ENCODE measurements around the gene FHAD1. TPM values are rescaled to one million over a fixed set of nuclear protein-coding genes. Genes with fewer than 3 reads are reported as not detected.

Gene FHAD1
- total RNA-seq, 1 experiment from 2014 or later = 1.9 TPM

- WGBS (ENCODE audit: extremely low coverage, insufficient read length, low lambda C conversion rate) = no CpG with 5 or more reads among the region's 11 CpGs
- no peak for DNase-seq
- no peak for TF ChIP-seq CTCF (conservative IDR thresholded peaks at IDR 0.05)
Measured at GRCh38 chr1:15343729-15344128, 96.7 kb downstream of the FHAD1 start.

More at GRCh38 chr1:15343729-15344128, 96.7 kb downstream of the FHAD1 start:
- peaks cover 21% of the 10 kb centered on the region for H3K27me3 Mint-ChIP-seq (ENCODE audit: low read depth)
- no peaks in the 10 kb centered on the region for H3K79me1 ChIP-seq (ENCODE audit: insufficient read depth, low read depth, low read length, poor library complexity, severe bottlenecking)
- no peak overlapping the region for H3K4ac ChIP-seq (ENCODE audit: low read depth, low read length)
- H3K9me3 ChIP-seq (ENCODE audit: control insufficient read depth, low read depth, low read length) = no peaks in the 10 kb centered on the region
- no peak overlapping the region for H3K4me2 ChIP-seq (ENCODE audit: insufficient read depth, insufficient read length, low read length)
- no peak overlapping the region for H2BK120ac ChIP-seq (ENCODE audit: low read depth, low read length, poor library complexity, severe bottlenecking)
- H3K9ac ChIP-seq (ENCODE audit: extremely low read depth, insufficient read length, low read length) = no peak overlapping the region
- no peak overlapping the region for H3K18ac ChIP-seq (ENCODE audit: insufficient read length, low read depth, low read length)
- no peaks in the 10 kb centered on the region for H3K4me1 ChIP-seq (ENCODE audit: insufficient read depth, low read length)
- no peak overlapping the region for H2AK5ac ChIP-seq (ENCODE audit: insufficient read length, low read length)
- peaks cover 11% of the 10 kb centered on the region in 2 experiments; a peak in 3 of 4 replicates for H3K4me1 Mint-ChIP-seq
- no peaks in the 10 kb centered on the region for H3K23me2 ChIP-seq (ENCODE audit: insufficient read length, low read depth, low read length, poor library complexity, severe bottlenecking)
- no peak overlapping the region for H3K56ac ChIP-seq (ENCODE audit: insufficient read length, low read depth, low read length)
- H4K20me1 ChIP-seq (ENCODE audit: control insufficient read depth, insufficient read depth, insufficient read length) = no peaks in the 10 kb centered on the region
- no peak overlapping the region; a peak in 1 of 7 replicates for H3K27ac Mint-ChIP-seq
- no peak overlapping the region for H3K14ac ChIP-seq (ENCODE audit: insufficient read depth, low read length)
- H2BK12ac ChIP-seq (ENCODE audit: insufficient read length, low read depth, low read length) = no peak overlapping the region
- no peaks in the 10 kb centered on the region for H3K27me3 ChIP-seq (ENCODE audit: insufficient read depth, low read length)
- peaks cover 0 to under 1% of the 10 kb centered on the region in 2 experiments; a peak in 2 of 5 replicates for H3K9me3 Mint-ChIP-seq
- no peak overlapping the region for H3K27ac ChIP-seq (ENCODE audit: insufficient read length, low read depth, low read length)
- no peak overlapping the region for H4K91ac ChIP-seq (ENCODE audit: insufficient read length, low read depth, low read length)
- no peaks in the 10 kb centered on the region for H3K79me2 ChIP-seq (ENCODE audit: insufficient read depth, low read length)
- H2BK5ac ChIP-seq (ENCODE audit: insufficient read length, low read length) = no peak overlapping the region
- H3K36me3 Mint-ChIP-seq (ENCODE audit: insufficient read depth in 1 of 3, low read depth in 3 of 3) = peaks cover 0 to 2% (median under 1%) of the 10 kb centered on the region in 3 experiments; a peak in 2 of 7 replicates
- H3K23ac ChIP-seq (ENCODE audit: insufficient read length, low read depth, low read length) = no peak overlapping the region
- H2AFZ ChIP-seq (ENCODE audit: low read length) = no peak overlapping the region
- H2BK20ac ChIP-seq (ENCODE audit: low read depth, low read length, poor library complexity, severe bottlenecking) = no peak overlapping the region
- no peak overlapping the region for H2BK15ac ChIP-seq (ENCODE audit: low read depth, low read length)
- no peak overlapping the region for H4K5ac ChIP-seq (ENCODE audit: insufficient read length, low read depth, low read length)
- H3T11ph ChIP-seq (ENCODE audit: low read length) = no peak overlapping the region
- H4K8ac ChIP-seq (replicated peaks; ENCODE audit: insufficient read length, low read depth, low read length) = no peak overlapping the region
- no peak overlapping the region for H3K4me3 Mint-ChIP-seq
